Stomach (tissue), 9 donors: ENCODE measurements around the gene LBX1. TPM values are rescaled to one million over a fixed set of nuclear protein-coding genes. Genes with fewer than 3 reads are reported as not detected.

Source experiments
- DNase-seq, 2 donors: peaks; one replicate each; pipeline versions ENCODE4 v3.0.0 to v3.0.0-alpha.2; 2013 to 2019
- H3K27ac ChIP-seq, 5 donors: fragments of 200-600 bp in 4 of 5; sonication (generic) in 4 of 5; one replicate each; pipeline ENCODE4 v1.5.1; 2013 to 2019; ENCODE audit warnings: mild to moderate bottlenecking in 1 of 5, moderate library complexity in 1 of 5
- H3K27me3 ChIP-seq, 3 donors: fragments of 200-600 bp; sonication (generic); one replicate each; pipeline ENCODE4 v1.5.1; 2017 to 2019; ENCODE audit warnings: mixed run types in 1 of 3
- H3K36me3 ChIP-seq, 4 donors: fragments of 200-600 bp; sonication (generic); 1 replicate in 3 of 4; 2 replicates in 1 of 4; pipeline ENCODE4 v1.5.1; 2016 to 2019
- H3K4me1 ChIP-seq, 4 donors: fragments of 200-600 bp; sonication (generic); one replicate each; pipeline ENCODE4 v1.5.1; 2016 to 2019
- H3K4me3 ChIP-seq, 4 donors: fragments of 200-600 bp; sonication (generic) in 3 of 4; one replicate each; pipeline ENCODE4 v1.5.1; 2016 to 2019; ENCODE audit warnings: mild to moderate bottlenecking in 1 of 4
- H3K9me3 ChIP-seq, 4 donors: fragments of 200-600 bp; sonication (generic); one replicate each; pipeline ENCODE4 v1.5.1; 2016 to 2019
- CTCF ChIP-seq, 7 experiments: fragments of 450-650 bp in 4 of 7; fragments of 200-600 bp in 3 of 7; sonication (generic) in 3 of 7; IDR thresholded peaks; one replicate each; pipeline ENCODE4 v1.5.1; 2016 to 2019; ENCODE audit warnings: antibody characterized with exemption in 7 of 7, control low read depth in 2 of 7, mild to moderate bottlenecking in 1 of 7
- EP300 ChIP-seq: sonication (generic); formaldehyde crosslinking; IDR thresholded peaks from one replicate; pipeline ENCODE4 v1.6.1; 2017; ENCODE audit warnings: antibody characterized with exemption
- POLR2A ChIP-seq, 4 donors: fragments of 450-650 bp; IDR thresholded peaks; one replicate each; pipeline ENCODE4 v1.6.1; 2016; ENCODE audit warnings: antibody characterized with exemption in 4 of 4, control low read depth in 2 of 4, mild to moderate bottlenecking in 1 of 4, moderate library complexity in 1 of 4
- POLR2AphosphoS5 ChIP-seq, 3 donors: sonication (generic); formaldehyde crosslinking; IDR thresholded peaks; one replicate each; pipeline ENCODE4 v1.6.1; 2016; ENCODE audit warnings: antibody characterized with exemption in 3 of 3
- WGBS, 5 donors: extraction: QIAGEN DNeasy Blood & Tissue Kit in 3 of 5; methylation state at CpG; one replicate each; pipeline versions ENCODE4 v1.1.5 to v1.1.7; 2013 to 2018; 5-methylcytosine and 5-hydroxymethylcytosine counted together
- intact Hi-C: fragments of 100-400 bp; cut with DNase I; formaldehyde crosslinking; loops from one replicate; pipeline ENCODE4 v1.15.1; 2023; ENCODE audit warnings: low total_unique reads
- polyA plus RNA-seq, 3 donors: library from polyadenylated mRNA; stranded (reverse); fragments of 200-250 nt; gene quantifications; one replicate each; pipeline ENCODE4 v1.2.3, GENCODE V29; 2013
- total RNA-seq, 5 donors: library from RNA; depleted of rRNA; stranded (reverse); fragments of >200 nt; gene quantifications; one replicate each; pipeline versions ENCODE4 v1.1.0 to v1.2.3, GENCODE V29; 2014 to 2016
- donor health status: healthy with polysubstance abuse.
- donor health status: Bipolar disorder and iron deficiency.
- donor health status: healthy.

LBX1 gene
- total and polyA plus RNA-seq, 8 donors = not detected

- intact Hi-C loops = no loop called here
Observed at GRCh38 chr10:101224060-101224909, 5.0 kb downstream of the LBX1 start.

GRCh38 chr10:101223274-101224059 lies 5.8 kb downstream of the LBX1 start:
- Histone ChIP-seq H3K4me3 (peak overlapping the region; percentile 37 to 55 (median 46)), H3K27ac (no peak overlapping the region), H3K36me3 (no peaks in the 10 kb centered on the region), H3K27me3 (peaks cover 50 to 100% (median 99%) of the 10 kb centered on the region in 3 donors), H3K4me1 (peaks cover 47 to 65% (median 61%) of the 10 kb centered on the region in 4 donors), H3K9me3 (peaks cover 0 to 5% (median 0%) of the 10 kb centered on the region in 4 donors)
- intact Hi-C loops = no loop called here
- 6 to 14% (median 8%) methylated on average over 20 to 50 of the region's 50 CpGs for WGBS, 5 donors
- TF ChIP-seq CTCF (IDR thresholded peaks at IDR 0.05) = no peak
- no peak for TF ChIP-seq EP300
- TF ChIP-seq POLR2A (IDR thresholded peaks at IDR 0.05) = no peak
- TF ChIP-seq POLR2AphosphoS5 (IDR thresholded peaks at IDR 0.05) = no peak
- peak in 1 of 2 donors; percentile 34 for DNase-seq

More at GRCh38 chr10:101224060-101224909, 5.0 kb downstream of the LBX1 start:
- Histone ChIP-seq H3K4me3 (peak overlapping the region in 1 of 4 donors; percentile 26), H3K27me3 (peaks cover 55 to 100% (median 99%) of the 10 kb centered on the region in 3 donors), H3K4me1 (peaks cover 55 to 73% (median 69%) of the 10 kb centered on the region in 4 donors), H3K36me3 (no peaks in the 10 kb centered on the region), H3K9me3 (peaks cover 0 to 5% (median 0%) of the 10 kb centered on the region in 4 donors), H3K27ac (no peak overlapping the region)
- DNase-seq = peak in 1 of 2 donors; percentile 4
- WGBS, 5 donors = 5 to 8% (median 7%) methylated on average over 46 to 71 of the region's 71 CpGs
- TF ChIP-seq POLR2A (IDR thresholded peaks at IDR 0.05) (no peak), POLR2AphosphoS5 (IDR thresholded peaks at IDR 0.05) (no peak), CTCF (IDR thresholded peaks at IDR 0.05) (no peak), EP300 (no peak)

GRCh38 chr10:101222683-101223273 lies 6.5 kb downstream of the LBX1 start:
- peaks cover 0 to 5% (median 0%) of the 10 kb centered on the region in 4 donors for H3K9me3 ChIP-seq
- H3K36me3 ChIP-seq = no peaks in the 10 kb centered on the region
- 2 to 4% (median 3%) methylated on average over 17 to 42 of the region's 42 CpGs for WGBS, 5 donors
- peak in 1 of 2 donors; percentile 39 for DNase-seq
- intact Hi-C loops = no loop called here
- peaks cover 47 to 100% (median 99%) of the 10 kb centered on the region in 3 donors for H3K27me3 ChIP-seq
- H3K27ac ChIP-seq = no peak overlapping the region
- H3K4me3 ChIP-seq = peak overlapping the region; percentile 37 to 55 (median 46)
- H3K4me1 ChIP-seq = peaks cover 45 to 62% (median 56%) of the 10 kb centered on the region in 4 donors
- TF ChIP-seq POLR2A (IDR thresholded peaks at IDR 0.05) (no peak), CTCF (IDR thresholded peaks at IDR 0.05) (no peak), POLR2AphosphoS5 (IDR thresholded peaks at IDR 0.05) (no peak), EP300 (no peak)
